NOMO-1 treated with dmso at 0.1 percent for 144 hours (cell line): ENCODE results near the gene NID1.

Experiments used
- DNase-seq: peaks from one replicate; lab custom pipeline; 2025; ENCODE audit not compliant: unreplicated experiment; lab: John Stamatoyannopoulos, UW

The NID1 gene

DNA sequence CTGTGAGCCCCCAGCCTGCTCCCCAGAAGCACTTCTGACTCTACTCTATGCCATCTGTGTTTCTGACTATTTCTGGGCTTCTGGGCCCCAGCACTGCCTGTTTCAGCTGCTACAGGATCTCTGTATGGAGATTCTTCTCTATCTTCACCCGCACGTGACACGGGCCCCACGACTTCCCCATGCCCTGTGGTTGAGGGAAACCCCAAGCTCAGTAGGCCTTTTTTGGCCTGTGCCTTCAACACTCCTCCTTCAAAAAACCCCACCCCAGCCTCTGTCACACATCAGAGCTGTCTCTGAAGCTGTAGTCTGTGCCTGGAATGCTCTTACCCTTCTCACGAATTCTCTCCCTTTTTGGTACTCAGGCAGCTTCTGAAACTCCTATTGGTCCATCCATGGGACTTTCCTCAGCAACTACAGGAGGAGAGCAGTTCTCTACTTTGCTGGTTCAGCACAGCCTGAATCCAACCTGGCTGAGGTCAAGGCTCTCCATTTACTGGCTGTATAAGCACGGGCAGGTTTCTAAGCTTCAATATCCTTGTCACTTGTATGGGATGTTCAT lies 2.0 kb upstream of the NID1 start:
- peak; percentile 68 for DNase-seq

DNA sequence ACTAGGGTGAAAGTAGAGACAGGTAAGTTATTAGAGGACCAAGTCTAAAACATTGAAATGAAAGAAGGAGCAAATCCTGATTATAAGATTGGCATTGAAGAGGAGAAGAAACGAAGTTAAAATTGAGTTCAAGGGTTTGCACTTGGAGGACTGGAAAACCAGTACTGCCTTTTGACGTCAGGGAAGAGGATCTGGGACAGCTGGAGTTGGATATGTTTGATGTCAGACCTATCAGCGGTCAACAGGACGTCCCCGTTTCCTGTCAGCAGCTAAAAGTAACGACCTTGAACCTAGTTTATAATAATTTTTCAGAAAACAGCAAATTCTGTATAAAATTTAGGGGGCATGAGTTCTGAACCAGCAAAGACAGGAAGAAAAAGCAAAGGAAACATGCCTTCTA lies 1.2 kb upstream of the NID1 start:
- DNase-seq: no peak

DNA sequence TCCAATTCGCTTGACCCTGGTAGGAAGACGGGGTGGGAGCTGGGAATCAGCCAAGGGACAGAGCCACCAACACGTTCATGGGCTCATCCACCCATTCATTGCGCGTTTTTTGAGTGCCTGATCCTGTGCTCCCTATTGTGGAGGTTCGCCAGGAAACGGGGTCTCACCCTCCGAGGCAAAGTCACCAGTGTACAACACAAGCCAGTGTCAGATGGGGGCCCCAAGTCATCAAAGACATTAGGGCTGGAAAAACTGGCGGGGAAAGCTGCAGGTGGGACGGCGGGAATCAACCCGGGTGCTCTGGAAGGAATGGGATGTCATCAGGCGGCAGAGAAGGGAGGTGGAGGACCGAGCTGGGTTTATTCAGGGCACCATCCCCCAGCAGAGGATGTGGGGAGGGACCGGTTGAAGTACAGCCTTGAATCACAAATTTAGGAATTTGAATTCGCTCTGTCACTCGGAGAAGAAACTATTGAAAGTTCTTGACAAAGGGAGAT lies 667 bp upstream of the NID1 start:
- no peak for DNase-seq

DNA sequence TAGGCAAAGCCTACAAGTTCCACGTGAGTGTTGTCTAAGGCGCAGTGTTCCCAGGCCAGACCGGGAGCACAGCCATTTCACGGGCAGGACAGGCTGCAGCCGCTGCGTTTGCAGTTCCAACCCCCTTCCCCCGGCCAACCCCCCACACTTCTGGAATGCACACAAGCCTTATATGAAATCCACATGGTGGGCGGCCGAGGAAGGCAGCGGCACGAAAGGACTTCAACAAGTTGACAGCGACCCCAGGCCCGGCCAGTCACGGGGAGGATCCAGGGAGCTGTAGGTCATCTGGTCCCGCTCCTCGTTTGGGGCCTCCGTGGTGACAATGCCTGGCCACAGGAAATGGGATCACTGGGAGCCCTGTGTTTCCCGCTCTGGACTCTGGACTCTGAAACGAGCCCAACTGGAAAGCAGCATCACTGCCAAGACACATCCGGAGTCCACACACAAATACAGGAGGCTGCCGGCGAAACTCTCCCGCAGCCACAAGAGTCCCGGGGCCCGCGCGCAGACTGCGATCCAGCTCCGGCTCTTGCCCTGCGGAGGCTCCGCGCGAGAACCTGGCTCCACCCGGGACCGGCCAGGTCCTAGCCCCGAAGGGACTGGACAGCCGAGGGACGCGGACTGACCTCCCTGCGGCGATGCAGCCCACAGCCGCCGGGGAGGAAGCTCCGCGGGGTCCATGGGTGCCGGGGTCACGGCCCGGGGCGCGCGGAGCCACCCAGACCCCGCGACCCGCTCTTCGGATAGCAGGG lies 794 bp downstream of the NID1 start:
- peak; percentile 9 for DNase-seq

DNA sequence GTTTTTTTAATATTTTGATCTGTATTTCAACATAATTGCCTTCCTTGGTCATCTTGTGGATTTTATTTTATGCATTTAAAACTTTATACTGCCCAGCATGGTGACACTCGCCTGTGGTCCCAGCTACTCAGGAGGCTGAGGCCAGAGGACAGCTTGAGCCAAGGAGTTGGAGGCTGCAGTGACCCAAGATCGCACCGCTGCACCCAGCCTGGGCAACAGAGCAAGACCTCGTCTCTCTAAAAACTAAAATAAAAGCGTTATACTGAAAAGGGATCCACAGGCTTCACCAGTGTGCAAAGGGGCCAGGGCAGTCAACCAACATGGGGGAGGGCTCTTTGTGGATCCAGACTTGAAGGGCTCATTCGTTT lies 1.4 kb downstream of the NID1 start:
- DNase-seq: no peak

DNA sequence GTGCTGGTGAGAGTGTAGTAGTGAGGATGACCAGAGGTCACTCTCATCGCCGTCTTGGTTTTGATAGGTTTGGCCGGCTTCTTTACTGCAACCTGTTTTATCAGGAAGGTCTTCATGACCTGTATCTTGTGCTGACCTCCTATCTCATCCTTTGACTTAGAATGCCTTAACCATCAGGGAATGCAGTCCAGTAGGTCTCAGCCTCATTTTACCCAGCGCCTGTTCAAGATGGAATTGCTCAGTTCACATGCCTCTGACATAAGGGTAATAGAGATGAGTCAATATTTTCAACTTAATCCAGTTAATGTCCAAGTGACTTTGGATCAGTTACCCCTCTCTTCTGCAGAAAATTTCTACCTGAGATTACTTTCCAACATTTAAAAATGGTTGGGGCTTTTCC lies 4.6 kb downstream of the NID1 start:
- DNase-seq: no peak

DNA sequence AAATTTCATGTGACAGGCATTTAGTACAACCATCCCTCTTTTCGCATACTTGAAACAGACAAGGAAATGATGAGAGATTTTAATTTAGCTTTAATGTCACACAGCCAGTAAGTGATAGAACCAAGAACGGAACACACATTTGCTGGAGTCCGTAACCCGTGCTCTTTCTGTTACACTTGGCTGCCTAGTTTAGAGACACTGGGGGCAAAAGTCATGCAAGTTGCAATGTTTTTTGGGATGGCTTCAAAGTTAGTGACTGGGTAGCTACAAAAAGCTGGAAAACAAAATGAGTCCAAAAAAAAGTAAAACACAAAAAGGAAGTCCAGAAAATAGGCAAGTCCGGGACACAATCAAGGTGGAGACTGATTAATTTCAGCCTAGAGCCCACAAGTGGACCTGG lies 5.9 kb downstream of the NID1 start:
- DNase-seq: no peak

DNA sequence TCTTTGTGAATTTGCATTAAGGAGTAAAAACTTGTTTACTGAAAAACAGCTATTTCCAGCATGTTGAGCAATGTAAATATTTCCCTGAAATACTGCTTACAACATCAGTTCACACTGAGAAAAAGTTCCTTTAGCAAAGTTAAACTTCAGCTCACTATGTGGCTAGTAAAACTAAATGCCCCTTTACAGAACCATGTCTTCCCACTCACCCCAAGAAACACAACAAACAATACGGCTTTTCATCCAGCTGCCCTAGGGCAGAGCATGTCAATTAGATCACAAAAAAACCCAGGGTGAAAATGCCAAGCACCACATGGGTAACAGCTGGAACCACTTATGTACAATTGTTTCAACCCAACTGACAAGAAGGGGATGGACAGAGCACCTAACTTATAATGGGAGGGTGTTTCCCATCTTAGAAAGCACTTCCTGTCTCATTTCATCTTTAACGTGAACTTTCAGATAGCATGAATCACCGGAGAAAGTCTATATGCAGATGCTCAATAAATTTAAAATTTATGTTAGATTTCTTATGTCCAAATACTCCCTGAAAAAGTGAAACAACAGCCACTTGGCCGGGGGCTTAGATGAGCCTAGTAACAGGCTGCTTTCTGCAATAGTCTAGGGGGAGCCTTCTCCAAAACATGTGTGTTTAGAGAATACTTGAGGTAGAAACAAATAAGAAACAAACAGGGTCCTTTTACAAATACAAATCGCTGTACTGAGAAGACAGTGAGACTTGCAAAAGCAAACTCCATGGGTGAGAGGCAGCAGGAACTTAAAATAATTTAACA lies 6.6 kb downstream of the NID1 start:
- no peak for DNase-seq

DNA sequence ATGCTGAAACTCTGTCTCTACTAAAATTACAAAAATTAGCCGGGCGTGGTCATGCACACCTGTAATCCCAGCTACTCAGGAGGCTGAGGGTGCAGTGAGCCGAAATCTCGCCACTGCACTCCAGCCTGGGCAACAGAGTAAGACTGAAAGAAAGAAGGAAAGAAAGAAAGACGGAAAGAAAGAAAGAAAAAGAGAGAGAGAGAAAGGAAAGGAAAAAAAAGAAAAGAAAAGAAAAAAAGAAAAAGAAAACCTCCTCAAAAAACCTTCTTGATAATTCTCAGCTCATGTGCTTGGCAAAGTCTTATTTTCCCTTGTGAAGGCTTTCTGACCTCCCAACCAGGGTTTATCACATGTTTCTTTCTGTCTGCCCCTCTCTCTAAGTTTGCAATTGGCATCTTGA lies 7.3 kb downstream of the NID1 start:
- no peak for DNase-seq

DNA sequence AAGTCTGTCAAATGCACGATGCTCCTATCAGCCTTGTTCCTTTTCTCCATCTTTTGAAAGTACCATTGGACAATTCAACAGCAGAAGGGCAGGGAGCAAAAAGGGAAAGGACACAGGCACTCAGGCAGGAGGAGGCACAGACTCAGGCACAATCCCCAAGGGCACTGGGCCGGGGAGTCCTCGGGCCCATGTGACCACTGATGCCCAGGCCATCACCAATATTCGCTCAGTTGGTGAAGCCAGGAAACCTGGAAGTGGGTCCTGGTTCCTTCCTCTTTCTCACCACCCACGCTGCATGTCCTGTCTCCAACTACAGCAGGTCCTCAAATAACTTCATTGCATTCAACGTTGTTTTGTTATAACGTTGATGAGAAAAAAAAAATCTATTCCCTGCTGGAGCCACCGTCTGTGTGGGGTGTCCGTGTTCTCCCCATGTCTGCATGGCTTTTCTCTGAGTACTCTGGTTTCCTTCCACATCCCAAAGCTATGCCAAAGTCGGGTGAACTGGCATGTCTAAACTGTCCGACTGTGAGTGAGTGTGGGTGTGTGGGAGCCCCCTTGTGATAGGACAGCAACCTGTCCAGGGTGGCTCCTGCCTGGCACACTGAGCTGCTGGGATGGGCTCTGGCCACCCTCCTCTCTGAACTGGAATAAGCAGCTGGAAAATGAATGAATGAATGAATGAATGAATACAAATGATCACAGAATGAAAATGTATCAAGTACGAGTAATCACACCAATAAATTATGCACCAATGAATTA lies 12.5 kb downstream of the NID1 start:
- no peak for DNase-seq

DNA sequence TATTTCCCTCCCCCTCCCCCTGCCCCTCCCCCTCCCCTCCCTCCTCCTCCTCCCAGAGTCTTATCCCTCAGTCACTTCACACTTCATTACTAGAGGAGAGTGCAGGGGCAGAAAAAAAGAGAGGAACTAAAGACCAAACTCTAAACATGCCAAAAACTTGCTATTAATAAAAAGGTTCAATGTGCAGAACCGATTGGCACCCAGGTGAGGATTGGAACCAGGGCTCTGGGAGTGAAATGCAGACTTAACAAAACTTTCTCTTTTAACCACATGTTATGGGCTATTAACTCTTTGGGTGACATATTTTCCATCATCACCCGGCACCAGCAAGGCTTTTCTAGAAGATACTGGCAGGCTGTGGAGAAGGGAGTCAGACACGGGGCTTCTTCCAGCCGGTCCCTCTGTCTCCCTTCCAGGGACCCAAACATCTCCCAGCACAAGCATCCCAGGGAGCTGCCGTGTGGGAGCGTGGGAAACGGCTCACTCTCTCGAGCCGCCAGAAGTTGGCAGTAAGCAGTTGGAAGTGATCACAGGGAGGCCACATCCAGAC lies 13.6 kb downstream of the NID1 start:
- no peak for DNase-seq

DNA sequence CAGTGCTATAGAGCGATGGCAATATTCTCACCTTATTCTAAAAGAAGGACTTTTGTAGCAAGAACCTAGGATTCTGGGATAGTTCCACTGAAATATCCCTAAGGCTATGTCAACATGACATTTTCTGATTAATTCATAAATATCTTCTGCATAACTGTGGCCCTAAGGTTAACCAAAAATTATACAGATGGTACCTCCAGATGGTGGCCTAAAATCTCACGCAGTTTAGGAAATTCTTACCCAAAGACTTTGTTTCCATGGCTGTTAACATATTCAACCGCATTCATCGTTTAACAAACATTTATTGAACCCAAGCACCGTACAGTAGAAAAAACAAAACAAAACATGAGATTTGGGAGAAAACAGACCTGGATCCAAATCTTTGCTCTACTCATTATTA lies 19.1 kb downstream of the NID1 start:
- no peak for DNase-seq

DNA sequence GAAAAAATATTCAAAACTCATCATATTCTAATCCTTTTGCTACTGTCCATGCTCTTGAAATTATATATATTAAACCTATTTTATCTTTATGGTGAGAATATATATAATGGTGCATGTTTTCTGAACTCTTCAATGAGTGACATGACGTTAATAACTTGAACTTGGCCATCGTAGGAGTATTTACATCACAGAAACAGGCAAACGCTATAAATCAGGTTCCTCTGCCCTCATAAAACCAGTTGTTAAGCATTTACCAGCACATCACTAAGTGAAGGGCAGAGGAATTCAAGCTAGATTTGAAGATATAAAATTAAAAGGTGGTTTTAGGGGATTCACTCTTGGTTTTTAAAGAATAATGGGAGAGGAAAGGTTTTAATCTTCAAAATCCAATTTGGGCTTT lies 20.5 kb downstream of the NID1 start:
- DNase-seq: no peak

DNA sequence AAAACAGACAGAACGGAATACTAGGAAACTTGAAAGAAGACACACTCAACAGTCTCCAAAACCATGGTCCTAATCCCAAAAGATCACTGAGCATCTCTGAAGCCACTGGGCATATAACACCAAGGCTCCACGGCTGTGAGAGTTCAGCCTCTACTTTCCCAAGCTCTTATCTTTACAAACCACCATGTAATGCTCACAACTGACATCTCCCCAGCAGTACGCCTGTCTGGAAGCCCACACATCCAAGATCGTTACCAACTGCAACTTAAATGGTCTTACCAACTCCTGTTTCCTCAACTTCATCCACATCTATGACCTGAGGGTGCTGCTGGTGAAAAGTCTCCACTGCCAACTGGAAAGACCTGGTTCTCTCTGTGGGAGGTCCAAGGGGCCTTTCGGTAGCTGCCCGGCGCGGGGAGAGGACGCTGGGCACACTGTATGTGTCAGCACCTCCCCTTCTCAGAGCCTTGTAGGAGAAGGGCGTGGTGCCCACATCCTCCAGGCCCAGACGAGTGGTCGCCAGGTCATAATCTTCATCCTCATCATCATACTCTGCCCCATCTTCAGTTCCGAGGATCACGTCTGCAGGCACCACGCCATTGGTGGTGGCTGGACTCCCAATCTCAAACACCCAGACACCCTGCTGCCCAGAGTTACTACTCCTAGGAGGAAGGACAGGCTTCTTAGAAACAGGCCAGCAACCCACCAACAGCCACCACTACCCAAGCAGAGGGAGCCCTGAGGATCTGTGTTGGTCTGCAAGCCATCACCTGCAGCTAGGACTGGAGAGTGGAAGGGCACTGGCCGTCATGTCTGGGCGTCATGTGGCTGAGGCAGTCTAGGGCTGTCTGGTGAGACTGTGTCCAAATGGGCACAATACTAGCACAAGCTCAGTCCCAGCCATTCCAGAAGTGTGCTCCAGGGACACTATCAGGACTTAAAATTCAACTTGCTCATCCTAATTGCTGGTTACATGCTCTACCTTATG lies 23.0 kb downstream of the NID1 start:
- no peak for DNase-seq

DNA sequence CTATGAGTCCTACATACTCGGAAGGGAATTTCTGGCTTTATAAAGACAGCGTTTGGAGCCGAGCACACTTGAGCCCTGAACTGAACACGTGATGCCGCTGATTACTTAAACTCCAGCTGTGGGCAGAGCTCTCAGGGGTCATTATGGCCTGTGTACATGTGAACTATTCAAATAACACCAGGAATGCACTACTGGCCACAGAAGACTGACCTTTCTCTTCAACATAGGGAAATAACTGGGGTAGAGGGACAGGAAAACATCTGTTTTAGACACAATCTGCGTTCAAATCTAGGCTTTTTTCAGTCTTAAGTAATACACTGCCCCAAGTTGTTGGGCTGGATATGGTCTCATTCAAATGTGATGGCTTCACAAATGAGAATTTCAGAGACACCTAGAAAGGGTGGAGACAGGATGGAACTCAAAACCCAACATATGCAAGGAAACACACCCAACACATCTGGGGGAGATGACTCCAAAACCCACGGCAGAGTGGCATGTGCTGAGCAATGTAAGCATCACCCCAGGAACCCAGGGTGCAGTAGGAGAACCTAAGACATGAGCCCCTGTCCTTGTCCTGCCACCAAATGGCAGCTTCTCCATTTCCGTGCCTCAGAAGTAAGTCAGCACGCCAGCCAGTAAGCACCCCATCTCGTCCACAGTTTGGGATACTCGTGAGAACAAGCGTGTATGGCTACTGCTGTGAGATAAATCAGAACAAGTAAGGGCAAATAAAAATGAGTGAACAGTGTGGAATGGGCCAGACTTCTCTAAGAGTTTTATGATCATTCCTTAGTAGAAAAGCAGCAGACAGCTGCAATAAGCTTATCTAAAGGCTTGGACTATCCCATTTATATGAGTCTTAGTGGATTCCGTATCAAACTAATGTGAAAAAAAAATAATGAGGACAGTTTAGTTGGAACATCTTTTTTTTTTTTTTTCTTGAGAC lies 24.9 kb downstream of the NID1 start:
- DNase-seq: no peak

DNA sequence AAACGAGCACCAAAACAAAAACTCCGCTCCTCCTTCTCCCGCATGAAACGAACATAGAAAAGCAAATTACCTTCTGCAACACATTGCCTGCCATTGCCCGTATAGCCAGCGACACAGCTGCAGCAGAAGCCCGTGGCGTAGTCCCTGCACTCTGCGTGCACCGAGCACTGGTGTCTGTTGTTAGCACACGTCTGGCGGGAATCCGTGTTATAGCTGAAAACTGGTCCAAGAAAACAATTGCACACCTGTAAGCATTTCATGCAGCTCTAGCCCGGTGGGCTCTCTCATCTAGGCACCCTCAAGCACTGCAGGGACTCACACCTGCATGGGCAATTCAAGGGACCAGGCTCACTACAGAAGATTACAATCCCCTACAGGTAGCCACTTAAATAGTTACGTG lies 26.9 kb downstream of the NID1 start:
- DNase-seq: no peak

DNA sequence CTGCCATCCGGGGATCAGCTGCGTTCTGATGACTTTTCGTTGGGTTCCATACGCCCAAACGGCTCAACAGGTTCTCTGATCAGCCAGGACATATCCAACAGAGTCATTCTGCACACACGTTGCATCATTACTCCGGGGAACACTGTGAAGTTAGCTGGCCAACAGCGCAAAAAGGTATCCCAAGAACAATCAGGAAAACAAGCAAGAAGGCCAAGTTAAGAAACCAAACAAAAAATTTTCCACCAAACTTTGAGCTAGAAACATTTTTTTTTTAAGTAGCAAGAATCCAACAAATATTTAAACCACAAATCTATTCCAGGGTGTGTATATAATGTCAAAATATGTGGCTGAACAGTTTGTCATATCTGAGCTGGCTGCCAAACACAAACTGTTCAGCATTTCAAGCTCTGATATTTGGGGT lies 29.2 kb downstream of the NID1 start:
- DNase-seq: no peak

DNA sequence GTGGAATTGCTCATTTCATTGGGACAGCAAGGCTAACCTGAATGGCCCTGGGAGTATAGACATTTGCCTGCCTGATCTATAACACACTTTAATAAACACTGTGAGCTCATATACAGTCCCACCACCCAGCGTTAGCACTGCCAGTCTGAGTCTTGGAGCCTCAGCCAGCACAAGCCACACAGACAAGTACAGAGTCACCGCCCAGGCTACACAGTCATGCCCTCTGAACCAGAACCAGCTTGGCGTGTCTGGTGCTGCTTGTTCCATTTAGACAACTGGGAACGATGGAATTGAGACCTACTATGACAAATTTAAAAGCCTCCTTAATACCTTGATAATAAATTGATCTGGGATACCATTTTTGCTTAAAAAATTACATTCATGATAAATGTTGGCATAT lies 31.6 kb downstream of the NID1 start:
- no peak for DNase-seq

DNA sequence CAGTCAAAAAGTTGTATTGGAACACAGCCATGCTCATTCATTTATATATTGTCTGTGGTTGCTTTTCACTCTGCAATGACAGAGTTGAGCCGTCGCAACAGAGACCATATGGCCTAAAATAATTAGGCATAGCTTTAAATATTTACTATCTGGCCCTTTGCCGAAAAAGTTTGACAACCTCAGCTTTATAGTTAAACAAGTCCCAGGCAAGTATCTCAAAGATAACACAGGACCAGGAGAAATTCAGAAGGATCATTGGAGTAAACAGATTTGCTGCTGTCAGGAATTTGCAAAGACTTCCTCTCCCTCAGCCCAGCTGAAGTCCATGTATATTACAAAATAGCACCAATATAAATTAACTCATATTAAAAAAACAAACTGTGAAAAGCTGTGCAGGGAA lies 34.4 kb downstream of the NID1 start:
- DNase-seq: no peak
